Motor neuron (in vitro differentiated cells): ENCODE measurements around the gene USP37. TPM values are rescaled to one million over a fixed set of nuclear protein-coding genes. Genes with fewer than 3 reads are reported as not detected.

Experiments used
- ATAC-seq, 8 experiments: fragments of 200-7000 bp; cut with Tn5 transposase; replicated peaks in 6 of 8; 2 replicates each; pipeline ENCODE4 v1.8.0; 2021; ENCODE audit warnings: mild to moderate bottlenecking in 8 of 8, moderate library complexity in 8 of 8
- H3K27ac ChIP-seq, 2 donors: fragments of 250-450 bp; sonication (Bioruptor Pico); 2 replicates each; pipeline ENCODE4 v1.9.0; 2021; ENCODE audit warnings: antibody characterized with exemption in 2 of 2, mild to moderate bottlenecking in 2 of 2, moderate library complexity in 1 of 2
- H3K4me1 ChIP-seq, 2 donors: fragments of 250-450 bp; sonication (Bioruptor Pico); replicated peaks in 1 of 2; 2 replicates each; pipeline ENCODE4 v1.6.1; 2021; ENCODE audit warnings: antibody characterized with exemption in 2 of 2, mild to moderate bottlenecking in 2 of 2, moderate library complexity in 1 of 2
- H3K4me3 ChIP-seq, 5 donors: fragments of 250-450 bp; sonication (Bioruptor Pico); 2 replicates each; pipeline ENCODE4 v1.9.0; 2021; ENCODE audit warnings: antibody characterized with exemption in 5 of 5, mild to moderate bottlenecking in 5 of 5, moderate library complexity in 4 of 5
- WGBS, 10 experiments: fragments of 450-650 bp; shearing (Covaris generic); methylation state at CpG; one replicate each; pipeline ENCODE4 v1.0.0; 2022; 5-methylcytosine and 5-hydroxymethylcytosine counted together
- in situ Hi-C, 9 experiments: fragments of 400-800 bp; cut with MboI; loops; one replicate each; pipeline ENCODE4 v1.15.0; 2021; ENCODE audit warnings: low sequenced_read_pairs in 9 of 9, low pct_unique_long_range_greater_than_20kb in 2 of 9; ENCODE audit not compliant: unreplicated experiment in 9 of 9
- total RNA-seq, 8 experiments: library from RNA; unstranded; fragments of 300-600 nt; gene quantifications; 2 replicates each; pipeline versions ENCODE4 v1.2.3 to v1.2.4, GENCODE V29; 2022

Gene USP37, protein sequence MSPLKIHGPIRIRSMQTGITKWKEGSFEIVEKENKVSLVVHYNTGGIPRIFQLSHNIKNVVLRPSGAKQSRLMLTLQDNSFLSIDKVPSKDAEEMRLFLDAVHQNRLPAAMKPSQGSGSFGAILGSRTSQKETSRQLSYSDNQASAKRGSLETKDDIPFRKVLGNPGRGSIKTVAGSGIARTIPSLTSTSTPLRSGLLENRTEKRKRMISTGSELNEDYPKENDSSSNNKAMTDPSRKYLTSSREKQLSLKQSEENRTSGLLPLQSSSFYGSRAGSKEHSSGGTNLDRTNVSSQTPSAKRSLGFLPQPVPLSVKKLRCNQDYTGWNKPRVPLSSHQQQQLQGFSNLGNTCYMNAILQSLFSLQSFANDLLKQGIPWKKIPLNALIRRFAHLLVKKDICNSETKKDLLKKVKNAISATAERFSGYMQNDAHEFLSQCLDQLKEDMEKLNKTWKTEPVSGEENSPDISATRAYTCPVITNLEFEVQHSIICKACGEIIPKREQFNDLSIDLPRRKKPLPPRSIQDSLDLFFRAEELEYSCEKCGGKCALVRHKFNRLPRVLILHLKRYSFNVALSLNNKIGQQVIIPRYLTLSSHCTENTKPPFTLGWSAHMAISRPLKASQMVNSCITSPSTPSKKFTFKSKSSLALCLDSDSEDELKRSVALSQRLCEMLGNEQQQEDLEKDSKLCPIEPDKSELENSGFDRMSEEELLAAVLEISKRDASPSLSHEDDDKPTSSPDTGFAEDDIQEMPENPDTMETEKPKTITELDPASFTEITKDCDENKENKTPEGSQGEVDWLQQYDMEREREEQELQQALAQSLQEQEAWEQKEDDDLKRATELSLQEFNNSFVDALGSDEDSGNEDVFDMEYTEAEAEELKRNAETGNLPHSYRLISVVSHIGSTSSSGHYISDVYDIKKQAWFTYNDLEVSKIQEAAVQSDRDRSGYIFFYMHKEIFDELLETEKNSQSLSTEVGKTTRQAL
- total RNA-seq, result 10 to 100 TPM in 7 of 8 experiments, 1 to 10 TPM in 1; 5.0 to 20.7 (median 14.3) TPM

DNA sequence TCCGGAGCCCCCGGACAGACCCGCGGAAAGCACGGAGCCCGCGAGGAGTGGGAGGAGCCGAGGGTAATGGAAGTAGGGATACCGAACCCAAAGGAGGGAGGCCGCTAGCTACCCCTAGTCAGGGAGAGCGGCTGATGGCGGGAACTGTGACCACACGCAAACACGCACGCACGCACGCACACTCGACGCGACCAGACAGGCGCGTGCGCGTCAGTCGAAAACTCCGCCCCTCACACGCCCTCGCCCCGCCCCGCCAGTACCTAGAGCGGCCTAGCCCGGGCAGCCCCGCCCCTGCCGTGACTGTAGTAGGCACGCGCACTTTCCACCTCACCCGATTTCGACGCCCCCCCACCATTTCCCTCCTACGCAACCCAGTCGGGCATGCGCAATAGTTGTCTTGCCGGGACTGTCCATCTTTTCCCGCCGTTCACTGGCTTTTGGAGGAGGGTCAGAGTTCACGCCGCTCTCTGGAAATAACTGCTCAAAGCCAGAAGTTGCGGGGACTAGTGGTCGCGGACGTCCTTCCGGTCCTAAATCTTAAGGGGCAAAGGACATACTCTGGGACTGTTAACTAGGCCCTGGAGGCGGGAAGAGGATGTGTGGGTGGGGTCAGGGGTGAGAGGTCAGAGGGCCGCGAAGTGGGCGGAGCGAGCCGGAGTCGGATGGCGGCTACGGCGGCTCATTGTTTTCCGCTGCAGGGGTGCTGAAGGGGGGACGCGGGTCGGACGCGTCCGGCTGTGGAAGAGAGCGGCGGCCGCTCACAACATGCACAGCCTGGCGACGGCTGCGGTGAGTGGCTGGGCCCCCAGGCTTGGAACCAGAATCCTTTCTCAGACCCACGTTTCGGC lies at the start of gene USP37, which contains the start of gene CNOT9:
USP37 (minus strand) TSS at position 162 of the 848 bp plus-strand sequence. CDS start 9,698 bp downstream, outside the sequence.
CNOT9 (plus strand) TSS at position 650 of the 848 bp plus-strand sequence; CDS start at position 766, 116 bp downstream.
- WGBS, 10 experiments, result 0% methylated on average over 2 to 10 of the region's 77 CpGs; no CpG with 5 or more reads in 4 of the 10 experiments
- in situ Hi-C loops, result no loop called here
- H3K27ac ChIP-seq, result peak within 1 kb of the TSS; percentile 92 to 93
- H3K4me1 ChIP-seq, result peaks cover 4 to 19% of the 10 kb centered on the region in 2 donors
- peak; percentile 73 to 90 (median 87) for ATAC-seq
- H3K4me3 ChIP-seq, result peak within 1 kb of the TSS; percentile 68 to 86 (median 76)

- ATAC-seq, result peak in 1 of 8 experiments; percentile 21
- WGBS, 10 experiments, result 11 to 100% (median 82%) methylated on average over 1 to 4 of the region's 6 CpGs; no CpG with 5 or more reads in 4 of the 10 experiments
- Histone ChIP-seq H3K4me3 (no peak overlapping the region), H3K27ac (no peak overlapping the region), H3K4me1 (no peaks in the 10 kb centered on the region)
- in situ Hi-C loops, result no loop called here
These were observed 47.7 kb upstream of the USP37 start for GRCh38 chr2:218615868-218616315.

- Histone ChIP-seq H3K4me3 (peak within 1 kb of the TSS in 3 of 5 donors; percentile 2 to 15 (median 8)), H3K27ac (peak within 1 kb of the TSS in 1 of 2 donors; percentile 19), H3K4me1 (peaks cover 5 to 9% of the 10 kb centered on the region in 2 donors)
- 0 to 75% (median 10%) methylated on average over 2 to 6 of the region's 8 CpGs; no CpG with 5 or more reads in 2 of the 10 experiments for WGBS, 10 experiments
- ATAC-seq, result peak; percentile 86 to 96 (median 93)
- in situ Hi-C loops, result no loop called here
These were observed 39.4 kb upstream of the USP37 start, which contains the start of gene PLCD4 for GRCh38 chr2:218607436-218608115. Gene PLCD4, plus strand, starts transcription at chr2:218607899. Its CDS starts 7,841 bp downstream, at chr2:218615740.

DNA sequence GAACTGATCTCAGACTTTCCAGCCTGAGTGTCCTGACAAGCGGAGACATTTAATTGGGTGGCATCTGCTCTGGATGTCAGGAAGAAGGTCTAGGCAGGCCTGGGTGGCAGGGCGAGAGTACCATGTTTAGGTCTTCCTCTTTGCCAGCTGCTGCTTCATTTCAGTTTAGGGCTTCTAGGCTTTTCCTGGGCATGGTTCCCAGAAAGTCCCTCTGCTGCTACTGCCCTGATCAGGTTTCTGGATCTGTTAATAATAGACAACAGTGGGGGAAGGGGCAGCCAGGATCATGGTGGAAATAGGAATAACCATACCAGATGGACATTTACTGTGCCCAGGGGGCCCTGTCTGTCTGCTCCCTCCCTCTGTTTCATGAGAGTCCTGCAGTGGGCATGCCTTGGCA lies 37.3 kb upstream of the USP37 start:
- no peak overlapping the region for H3K4me3 ChIP-seq
- no peak overlapping the region for H3K27ac ChIP-seq
- 40 to 100% (median 100%) methylated on average over 1 to 2 of the region's 2 CpGs; no CpG with 5 or more reads in 3 of the 10 experiments for WGBS, 10 experiments
- no peak for ATAC-seq
- H3K4me1 ChIP-seq, result peaks cover 5 to 9% of the 10 kb centered on the region in 2 donors
- in situ Hi-C loops, result no loop called here

DNA sequence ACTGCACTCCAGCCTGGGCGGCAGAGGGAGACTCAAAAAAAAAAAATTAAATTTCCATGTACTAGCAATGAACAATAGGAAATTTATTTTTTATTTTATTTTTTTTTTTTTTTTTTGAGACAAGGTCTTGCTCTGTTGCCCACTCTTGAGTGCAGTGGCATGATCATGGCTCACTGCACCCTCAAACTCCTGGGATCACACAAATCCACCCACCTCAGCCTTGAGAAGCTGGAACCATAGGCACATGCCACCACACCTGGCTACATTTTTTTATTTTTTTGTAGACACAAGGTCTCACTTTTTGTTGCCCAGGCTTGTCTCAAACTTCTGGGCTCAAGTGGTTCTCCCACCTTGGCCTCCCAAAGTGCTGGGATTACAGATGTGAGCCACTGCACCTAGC lies 17.4 kb upstream of the USP37 start:
- Histone ChIP-seq H3K27ac (no peak overlapping the region), H3K4me1 (no peaks in the 10 kb centered on the region), H3K4me3 (no peak overlapping the region)
- ATAC-seq, result no peak
- in situ Hi-C loops, result no loop called here
- WGBS, 10 experiments, result 83 to 100% (median 100%) methylated on average over 1 of the region's 1 CpG; no CpG with 5 or more reads in 6 of the 10 experiments

- in situ Hi-C loops, result no loop called here
- Histone ChIP-seq H3K27ac (no peak overlapping the region), H3K4me3 (no peak overlapping the region), H3K4me1 (no peaks in the 10 kb centered on the region)
- peak in 1 of 8 experiments; percentile 17 for ATAC-seq
- 91 to 100% (median 95%) methylated on average over 1 to 6 of the region's 6 CpGs; no CpG with 5 or more reads in 1 of the 10 experiments for WGBS, 10 experiments
These were observed 16.1 kb upstream of the USP37 start for GRCh38 chr2:218583983-218584850.

DNA sequence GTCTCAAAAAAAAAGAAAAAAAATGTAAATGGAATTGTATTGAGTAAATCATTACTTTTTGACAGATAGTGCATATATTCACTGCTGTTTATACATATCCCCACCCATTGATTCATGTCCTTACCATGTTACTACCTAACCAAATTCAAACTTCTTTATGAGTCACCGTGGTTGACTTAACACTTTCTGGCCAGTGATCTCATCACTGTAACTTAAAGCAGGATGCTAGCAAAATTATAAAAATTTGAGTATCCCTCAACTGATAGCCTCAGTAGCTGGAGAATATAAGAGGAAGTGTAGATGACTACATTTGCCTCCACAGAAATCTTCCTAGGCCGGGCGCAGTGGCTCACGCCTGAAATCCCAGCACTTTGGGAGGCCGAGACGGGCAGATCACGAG lies 13.9 kb upstream of the USP37 start:
- Histone ChIP-seq H3K4me1 (no peaks in the 10 kb centered on the region), H3K27ac (no peak overlapping the region), H3K4me3 (no peak overlapping the region)
- in situ Hi-C loops, result no loop called here
- 0 to 100% (median 73%) methylated on average over 1 to 4 of the region's 7 CpGs; no CpG with 5 or more reads in 4 of the 10 experiments for WGBS, 10 experiments
- ATAC-seq, result peak in 4 of 8 experiments; percentile 52 to 99 (median 92)

DNA sequence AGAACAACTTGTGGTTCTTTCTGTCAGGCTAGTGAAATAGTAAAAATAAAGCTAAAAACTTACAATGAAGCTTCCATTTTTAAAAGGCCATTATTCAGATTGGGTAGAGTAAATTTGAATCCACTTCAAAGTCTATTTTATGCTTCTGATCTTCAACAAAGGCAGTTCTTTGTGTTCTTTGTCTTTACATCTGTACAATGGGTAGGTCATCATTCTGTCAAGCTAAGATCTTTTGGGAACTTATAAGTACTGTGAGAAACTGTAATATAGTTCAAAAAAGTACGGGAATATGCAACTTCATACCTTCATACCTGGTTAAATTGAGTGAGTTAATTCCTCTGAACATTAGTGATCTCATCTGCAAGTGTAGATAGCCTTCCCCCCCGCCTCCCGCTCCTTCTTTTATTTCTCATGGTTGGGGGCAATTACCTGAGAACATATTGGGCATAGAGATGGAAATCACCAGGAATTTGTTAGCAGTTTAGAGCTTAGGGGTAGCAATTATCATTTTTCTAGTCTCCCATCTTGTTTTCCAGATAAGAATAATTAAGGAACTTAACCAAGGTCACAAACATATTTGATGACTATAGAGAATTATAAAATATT lies 10.2 kb upstream of the USP37 start:
- no peak overlapping the region for H3K4me3 ChIP-seq
- WGBS, 10 experiments, result 65 to 100% (median 93%) methylated on average over 1 to 3 of the region's 3 CpGs; no CpG with 5 or more reads in 1 of the 10 experiments
- no peak overlapping the region for H3K27ac ChIP-seq
- in situ Hi-C loops, result no loop called here
- no peaks in the 10 kb centered on the region for H3K4me1 ChIP-seq
- no peak for ATAC-seq

- H3K4me3 ChIP-seq, result no peak overlapping the region
- no peak overlapping the region for H3K27ac ChIP-seq
- ATAC-seq, result no peak
- in situ Hi-C loops, result no loop called here
- WGBS, 10 experiments, result 93 to 100% (median 98%) methylated on average over 1 to 3 of the region's 3 CpGs; no CpG with 5 or more reads in 4 of the 10 experiments
- H3K4me1 ChIP-seq, result no peaks in the 10 kb centered on the region
These were observed 9.5 kb upstream of the USP37 start for GRCh38 chr2:218577482-218578220.

- in situ Hi-C loops, result no loop called here
- Histone ChIP-seq H3K4me3 (no peak overlapping the region), H3K27ac (no peak overlapping the region), H3K4me1 (no peaks in the 10 kb centered on the region)
- ATAC-seq, result no peak
- 83 to 100% (median 100%) methylated on average over 1 to 3 of the region's 4 CpGs; no CpG with 5 or more reads in 1 of the 10 experiments for WGBS, 10 experiments
These were observed 8.7 kb upstream of the USP37 start for GRCh38 chr2:218576854-218577253.
